Loucy (cell line): ENCODE data around the gene RNF223.

Source experiments
- CTCF ChIP-seq: fragments of 200-600 bp; sonication (generic); conservative IDR thresholded peaks from 2 replicates; pipeline ENCODE4 v1.5.1; 2014; ENCODE audit warnings: mild to moderate bottlenecking, antibody characterized with exemption, low read length
- EZH2phosphoT487 ChIP-seq: fragments of 200-600 bp; IDR thresholded peaks from 2 replicates; pipeline ENCODE4 v1.6.1; 2018; ENCODE audit warnings: antibody characterized with exemption, mild to moderate bottlenecking, moderate library complexity, borderline replicate concordance

DNA sequence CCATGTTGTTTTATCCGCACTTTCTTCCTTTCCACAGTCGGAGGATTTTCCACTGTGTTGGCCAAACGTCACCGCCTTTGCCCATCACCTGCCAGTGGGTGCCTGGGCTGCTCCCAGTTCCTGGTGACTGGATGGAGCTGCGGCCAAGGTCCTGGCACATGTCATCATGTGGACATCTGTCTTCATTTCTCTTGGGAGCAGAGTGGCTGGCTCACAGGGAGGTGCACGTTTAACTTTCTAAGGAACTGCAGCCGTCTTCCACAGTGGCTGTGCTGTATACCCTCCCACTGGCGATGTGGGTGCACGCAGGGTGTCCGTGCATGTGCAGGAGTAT, 19.5 kb upstream of the RNF223 start:
- TF ChIP-seq CTCF: no peak
- TF ChIP-seq EZH2phosphoT487: no peak
